Heart left ventricle (tissue), 13 donors: ENCODE results near the gene TMEM168.

Experiments used
- POLR2A ChIP-seq, 2 donors: fragments of 450-650 bp; IDR thresholded peaks; one replicate each; pipeline ENCODE4 v1.6.1; 2017; ENCODE audit warnings: antibody characterized with exemption in 2 of 2, mild to moderate bottlenecking in 2 of 2, moderate library complexity in 2 of 2
- TF ChIP-seq, protein P1 (sequence below), 12 donors: fragments of 200-600 bp; sonication (generic) in 4 of 12; IDR thresholded peaks; one replicate each; pipeline versions ENCODE4 v1.5.0 to v1.8.0; 2018 to 2022; ENCODE audit warnings: antibody characterized with exemption in 12 of 12, mild to moderate bottlenecking in 5 of 12
- donor health status: ischemic (EF 13 %, LVEDD 7.1; RV severe dilation, severe dysfunction).
- donor health status: DM: no; HTN: yes; CAD: no.
- donor health status: DM: no; HTN: no; CAD: no.
- donor health status: ischemic (EF 25% LVEDD 6.9; RV normal size, moderate dysfunction).
- donor health status: ischemic (EF 25% LVEDD 5.7; RV mildly dilated, moderate dysfunction).
- donor health status: ischemic (EF 35%, LVEDD 5.7; RV mildly dilated, moderate dysfunction).
- donor health status: nonischemic (EF 11% LVEDD 7.7; RV severe dilation, severe dysfunction).
- donor health status: DM: yes; HTN: yes; CAD: no.
- donor health status: PGD.
- donor health status: ischemic (EF 29% LVEDD 5.4; RV normal size, mild dysfunction).
- donor health status: nonischemic (EF 23%, LVEDD 6.1; RV moderate dilation, normal function).

DNA sequence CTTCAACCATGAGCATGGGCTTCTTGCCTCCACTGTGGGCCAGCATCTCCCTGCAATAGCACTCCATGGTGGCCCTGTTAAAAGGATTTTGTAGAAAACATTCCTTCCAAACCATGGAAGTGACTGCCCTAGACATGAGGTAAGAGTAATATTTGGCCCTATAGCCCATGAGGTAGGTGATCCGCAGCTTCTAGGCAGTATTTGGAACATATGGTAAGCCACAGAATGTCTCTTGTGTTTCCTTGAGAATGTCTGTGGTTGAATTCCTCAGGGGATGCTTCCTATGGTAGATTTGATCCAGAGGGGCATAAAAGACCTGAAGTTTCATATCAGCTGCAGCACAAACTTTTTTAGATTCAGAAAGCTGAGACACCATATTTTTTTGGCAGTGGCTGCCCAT, 54.9 kb downstream of the TMEM168 start:
- TF ChIP-seq, protein P1, sequence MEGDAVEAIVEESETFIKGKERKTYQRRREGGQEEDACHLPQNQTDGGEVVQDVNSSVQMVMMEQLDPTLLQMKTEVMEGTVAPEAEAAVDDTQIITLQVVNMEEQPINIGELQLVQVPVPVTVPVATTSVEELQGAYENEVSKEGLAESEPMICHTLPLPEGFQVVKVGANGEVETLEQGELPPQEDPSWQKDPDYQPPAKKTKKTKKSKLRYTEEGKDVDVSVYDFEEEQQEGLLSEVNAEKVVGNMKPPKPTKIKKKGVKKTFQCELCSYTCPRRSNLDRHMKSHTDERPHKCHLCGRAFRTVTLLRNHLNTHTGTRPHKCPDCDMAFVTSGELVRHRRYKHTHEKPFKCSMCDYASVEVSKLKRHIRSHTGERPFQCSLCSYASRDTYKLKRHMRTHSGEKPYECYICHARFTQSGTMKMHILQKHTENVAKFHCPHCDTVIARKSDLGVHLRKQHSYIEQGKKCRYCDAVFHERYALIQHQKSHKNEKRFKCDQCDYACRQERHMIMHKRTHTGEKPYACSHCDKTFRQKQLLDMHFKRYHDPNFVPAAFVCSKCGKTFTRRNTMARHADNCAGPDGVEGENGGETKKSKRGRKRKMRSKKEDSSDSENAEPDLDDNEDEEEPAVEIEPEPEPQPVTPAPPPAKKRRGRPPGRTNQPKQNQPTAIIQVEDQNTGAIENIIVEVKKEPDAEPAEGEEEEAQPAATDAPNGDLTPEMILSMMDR (IDR thresholded peaks at IDR 0.05), result no peak
- TF ChIP-seq POLR2A (IDR thresholded peaks at IDR 0.05), result no peak
